ENCODE measurements around the gene NEK10. TPM values are rescaled to one million over a fixed set of nuclear protein-coding genes. Genes with fewer than 3 reads are reported as not detected.

Gene NEK10
- total and polyA plus RNA-seq, 2 donors from 2014 or later, result 1.0 to 4.1 TPM

- Histone ChIP-seq H3K36me3 (ENCODE audit: control insufficient read depth in 2 of 3, insufficient read depth in 3 of 3, low read length in 3 of 3) (no peaks in the 10 kb centered on the region), H3K27me3 (ENCODE audit: control insufficient read depth, insufficient read depth, low read length) (no peaks in the 10 kb centered on the region), H3K9me3 (ENCODE audit: control insufficient read depth in 2 of 3, insufficient read depth in 1 of 3, low read length in 3 of 3) (no peaks in the 10 kb centered on the region), H3K4me3 (ENCODE audit: low read length in 3 of 3) (no peak overlapping the region), H3K4me1 (ENCODE audit: control insufficient read depth in 2 of 3, insufficient read depth in 2 of 3, low read depth in 1 of 3, low read length in 3 of 3) (no peaks in the 10 kb centered on the region), H3K9ac (ENCODE audit: low read length in 3 of 3) (no peak overlapping the region), H3K27ac (ENCODE audit: low read depth in 2 of 2, low read length in 2 of 2) (no peak overlapping the region)
- intact Hi-C loops (cut with DNase I), result no loop called here
- DNase-seq, result no peak
- no peak for TF ChIP-seq CTCF (IDR thresholded peaks at IDR 0.05; ENCODE audit: borderline replicate concordance, extremely low read depth, insufficient read depth)
- no peak for FAIRE-seq
These were observed 242.0 kb downstream of the NEK10 start for GRCh38 chr3:27127195-27127594.

GRCh38 chr3:27125821-27126501 lies 243.2 kb downstream of the NEK10 start:
- no peaks in the 10 kb centered on the region for H3K36me3 ChIP-seq (ENCODE audit: control insufficient read depth in 2 of 3, insufficient read depth in 3 of 3, low read length in 3 of 3)
- DNase-seq (no peak), FAIRE-seq (no peak)
- no peaks in the 10 kb centered on the region for H3K27me3 ChIP-seq (ENCODE audit: control insufficient read depth, insufficient read depth, low read length)
- TF ChIP-seq CTCF (IDR thresholded peaks at IDR 0.05; ENCODE audit: borderline replicate concordance, extremely low read depth, insufficient read depth), result no peak
- no peak overlapping the region for H3K27ac ChIP-seq (ENCODE audit: low read depth in 2 of 2, low read length in 2 of 2)
- H3K4me3 ChIP-seq (ENCODE audit: low read length in 3 of 3), result no peak overlapping the region
- no peaks in the 10 kb centered on the region for H3K4me1 ChIP-seq (ENCODE audit: control insufficient read depth in 2 of 3, insufficient read depth in 2 of 3, low read depth in 1 of 3, low read length in 3 of 3)
- intact Hi-C loops (cut with DNase I), result no loop called here
- no peak overlapping the region for H3K9ac ChIP-seq (ENCODE audit: low read length in 3 of 3)
- no peaks in the 10 kb centered on the region for H3K9me3 ChIP-seq (ENCODE audit: control insufficient read depth in 2 of 3, insufficient read depth in 1 of 3, low read length in 3 of 3)

- no peak overlapping the region for H3K9ac ChIP-seq (ENCODE audit: low read length in 3 of 3)
- H3K9me3 ChIP-seq (ENCODE audit: control insufficient read depth in 2 of 3, insufficient read depth in 1 of 3, low read length in 3 of 3), result no peaks in the 10 kb centered on the region
- H3K4me3 ChIP-seq (ENCODE audit: low read length in 3 of 3), result no peak overlapping the region
- H3K27me3 ChIP-seq (ENCODE audit: control insufficient read depth, insufficient read depth, low read length), result no peaks in the 10 kb centered on the region
- FAIRE-seq, result no peak
- TF ChIP-seq CTCF (IDR thresholded peaks at IDR 0.05; ENCODE audit: borderline replicate concordance, extremely low read depth, insufficient read depth), result no peak
- H3K4me1 ChIP-seq (ENCODE audit: control insufficient read depth in 2 of 3, insufficient read depth in 2 of 3, low read depth in 1 of 3, low read length in 3 of 3), result no peaks in the 10 kb centered on the region
- no peaks in the 10 kb centered on the region for H3K36me3 ChIP-seq (ENCODE audit: control insufficient read depth in 2 of 3, insufficient read depth in 3 of 3, low read length in 3 of 3)
- no peak for DNase-seq
- H3K27ac ChIP-seq (ENCODE audit: low read depth in 2 of 2, low read length in 2 of 2), result no peak overlapping the region
- intact Hi-C loops (cut with DNase I), result no loop called here
These were observed 249.5 kb downstream of the NEK10 start for GRCh38 chr3:27119639-27120038.

GRCh38 chr3:27115352-27115751 lies 253.8 kb downstream of the NEK10 start:
- Histone ChIP-seq H3K27ac (ENCODE audit: low read depth in 2 of 2, low read length in 2 of 2) (no peak overlapping the region), H3K9me3 (ENCODE audit: control insufficient read depth in 2 of 3, insufficient read depth in 1 of 3, low read length in 3 of 3) (no peaks in the 10 kb centered on the region), H3K4me3 (ENCODE audit: low read length in 3 of 3) (no peak overlapping the region), H3K27me3 (ENCODE audit: control insufficient read depth, insufficient read depth, low read length) (no peaks in the 10 kb centered on the region), H3K4me1 (ENCODE audit: control insufficient read depth in 2 of 3, insufficient read depth in 2 of 3, low read depth in 1 of 3, low read length in 3 of 3) (no peaks in the 10 kb centered on the region), H3K36me3 (ENCODE audit: control insufficient read depth in 2 of 3, insufficient read depth in 3 of 3, low read length in 3 of 3) (no peaks in the 10 kb centered on the region), H3K9ac (ENCODE audit: low read length in 3 of 3) (no peak overlapping the region)
- DNase-seq, result no peak
- FAIRE-seq, result no peak
- no peak for TF ChIP-seq CTCF (IDR thresholded peaks at IDR 0.05; ENCODE audit: borderline replicate concordance, extremely low read depth, insufficient read depth)
- intact Hi-C loops (cut with DNase I), result no loop called here
